C4-2B (cell line): ENCODE data around the gene ZBTB20.

Experiments used
- H3K27ac ChIP-seq: fragments of 450-650 bp; 2 replicates; pipeline ENCODE4 v1.5.1; 2017
- ZFX ChIP-seq: fragments of 450-650 bp; IDR thresholded peaks from 2 replicates; pipeline ENCODE4 v1.6.1; 2017
- TF ChIP-seq, protein P1 (sequence below): fragments of 450-650 bp; conservative IDR thresholded peaks from 2 replicates; pipeline ENCODE4 v1.5.1; 2017; ENCODE audit warnings: mild to moderate bottlenecking

The ZBTB20 gene

DNA sequence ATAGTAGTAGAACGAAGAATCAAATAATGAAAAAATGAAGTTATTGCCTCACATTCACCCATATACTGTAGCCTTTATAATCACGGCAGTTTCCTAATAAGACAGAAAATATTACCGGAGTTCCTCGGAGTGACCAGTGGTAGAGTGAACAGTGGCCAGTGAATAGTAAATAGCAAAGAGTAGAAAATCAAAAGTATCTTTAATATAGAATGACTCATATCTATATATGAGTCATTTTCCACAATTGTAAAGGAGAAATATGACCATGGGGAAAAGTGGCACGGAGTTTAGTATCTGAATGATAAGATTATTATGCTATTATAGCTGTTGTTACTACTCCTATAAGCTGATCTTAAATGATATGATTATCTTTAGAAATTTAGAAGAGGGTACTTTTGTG, 38.5 kb downstream of the ZBTB20 start:
- TF ChIP-seq, protein P1, sequence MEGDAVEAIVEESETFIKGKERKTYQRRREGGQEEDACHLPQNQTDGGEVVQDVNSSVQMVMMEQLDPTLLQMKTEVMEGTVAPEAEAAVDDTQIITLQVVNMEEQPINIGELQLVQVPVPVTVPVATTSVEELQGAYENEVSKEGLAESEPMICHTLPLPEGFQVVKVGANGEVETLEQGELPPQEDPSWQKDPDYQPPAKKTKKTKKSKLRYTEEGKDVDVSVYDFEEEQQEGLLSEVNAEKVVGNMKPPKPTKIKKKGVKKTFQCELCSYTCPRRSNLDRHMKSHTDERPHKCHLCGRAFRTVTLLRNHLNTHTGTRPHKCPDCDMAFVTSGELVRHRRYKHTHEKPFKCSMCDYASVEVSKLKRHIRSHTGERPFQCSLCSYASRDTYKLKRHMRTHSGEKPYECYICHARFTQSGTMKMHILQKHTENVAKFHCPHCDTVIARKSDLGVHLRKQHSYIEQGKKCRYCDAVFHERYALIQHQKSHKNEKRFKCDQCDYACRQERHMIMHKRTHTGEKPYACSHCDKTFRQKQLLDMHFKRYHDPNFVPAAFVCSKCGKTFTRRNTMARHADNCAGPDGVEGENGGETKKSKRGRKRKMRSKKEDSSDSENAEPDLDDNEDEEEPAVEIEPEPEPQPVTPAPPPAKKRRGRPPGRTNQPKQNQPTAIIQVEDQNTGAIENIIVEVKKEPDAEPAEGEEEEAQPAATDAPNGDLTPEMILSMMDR, result no peak
- no peak for TF ChIP-seq ZFX
- H3K27ac ChIP-seq, result no peak overlapping the region

DNA sequence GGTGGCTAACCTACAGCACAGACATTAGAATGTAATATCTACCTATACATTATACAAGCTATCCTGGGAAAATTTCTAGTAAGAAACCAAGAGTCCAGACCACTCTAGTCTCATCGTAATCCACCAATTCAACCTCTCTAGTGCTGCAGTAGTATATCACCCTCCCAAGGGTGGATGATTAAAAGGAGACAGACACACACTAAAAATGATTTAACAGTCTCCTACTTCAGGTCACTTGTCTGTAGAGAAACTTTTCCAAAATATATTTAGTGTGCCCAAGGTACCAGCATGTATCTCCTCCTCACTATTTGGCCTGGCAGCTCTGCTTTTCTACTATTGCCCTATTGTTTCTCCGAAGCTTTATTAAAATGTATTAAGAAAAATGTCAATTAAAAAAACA, 45.0 kb downstream of the ZBTB20 start:
- H3K27ac ChIP-seq, result no peak overlapping the region
- TF ChIP-seq ZFX, result no peak
- TF ChIP-seq, protein P1, result no peak

DNA sequence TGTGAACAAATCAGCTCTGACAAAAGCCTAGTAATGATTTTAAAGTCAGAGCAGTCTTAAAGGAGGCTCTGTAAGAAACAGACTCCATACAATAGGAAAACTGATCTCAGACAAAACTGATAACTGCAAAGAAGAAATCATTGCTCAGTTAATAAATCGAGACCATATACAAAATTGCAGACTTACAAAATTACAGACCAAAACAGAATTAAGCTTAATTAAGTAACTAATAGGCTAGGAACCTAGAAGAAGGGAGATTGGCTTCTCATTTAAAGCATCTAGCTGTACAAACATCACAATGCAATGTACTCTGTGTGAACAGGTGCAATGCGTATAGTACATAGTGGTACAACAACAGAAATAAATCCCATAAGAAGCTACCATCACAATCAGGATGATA, 46.3 kb downstream of the ZBTB20 start:
- TF ChIP-seq ZFX, result no peak
- TF ChIP-seq, protein P1, result no peak
- no peak overlapping the region for H3K27ac ChIP-seq

DNA sequence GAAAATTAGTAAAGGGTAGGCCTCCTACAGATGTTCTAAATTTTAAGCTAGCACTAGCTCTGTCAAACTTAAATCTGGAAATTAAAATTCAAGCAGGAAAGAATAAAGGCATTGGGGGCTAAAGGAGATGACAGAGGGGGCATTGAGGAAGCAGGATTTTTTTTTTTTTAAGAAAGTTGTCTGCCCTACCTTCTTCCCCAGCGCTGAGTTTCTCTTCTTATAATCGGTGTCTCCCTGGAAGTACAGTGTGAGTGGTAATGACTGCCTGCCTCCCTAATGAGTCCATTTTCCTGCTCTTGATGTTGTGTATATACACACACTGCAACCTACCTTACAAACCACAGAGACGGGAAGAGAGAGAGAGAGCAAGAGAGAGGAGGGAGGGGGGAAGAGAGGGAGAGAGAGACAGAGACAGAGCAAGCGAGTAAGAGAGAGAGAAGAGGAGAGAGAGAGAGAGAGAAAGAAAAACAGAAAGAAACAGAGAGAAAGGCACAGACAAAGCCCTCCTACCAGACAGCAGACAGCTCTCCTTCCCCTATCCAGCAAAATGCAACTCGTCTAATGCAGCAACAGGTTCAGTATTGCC, 47.0 kb downstream of the ZBTB20 start:
- TF ChIP-seq, protein P1, result no peak
- no peak for TF ChIP-seq ZFX
- H3K27ac ChIP-seq, result no peak overlapping the region

DNA sequence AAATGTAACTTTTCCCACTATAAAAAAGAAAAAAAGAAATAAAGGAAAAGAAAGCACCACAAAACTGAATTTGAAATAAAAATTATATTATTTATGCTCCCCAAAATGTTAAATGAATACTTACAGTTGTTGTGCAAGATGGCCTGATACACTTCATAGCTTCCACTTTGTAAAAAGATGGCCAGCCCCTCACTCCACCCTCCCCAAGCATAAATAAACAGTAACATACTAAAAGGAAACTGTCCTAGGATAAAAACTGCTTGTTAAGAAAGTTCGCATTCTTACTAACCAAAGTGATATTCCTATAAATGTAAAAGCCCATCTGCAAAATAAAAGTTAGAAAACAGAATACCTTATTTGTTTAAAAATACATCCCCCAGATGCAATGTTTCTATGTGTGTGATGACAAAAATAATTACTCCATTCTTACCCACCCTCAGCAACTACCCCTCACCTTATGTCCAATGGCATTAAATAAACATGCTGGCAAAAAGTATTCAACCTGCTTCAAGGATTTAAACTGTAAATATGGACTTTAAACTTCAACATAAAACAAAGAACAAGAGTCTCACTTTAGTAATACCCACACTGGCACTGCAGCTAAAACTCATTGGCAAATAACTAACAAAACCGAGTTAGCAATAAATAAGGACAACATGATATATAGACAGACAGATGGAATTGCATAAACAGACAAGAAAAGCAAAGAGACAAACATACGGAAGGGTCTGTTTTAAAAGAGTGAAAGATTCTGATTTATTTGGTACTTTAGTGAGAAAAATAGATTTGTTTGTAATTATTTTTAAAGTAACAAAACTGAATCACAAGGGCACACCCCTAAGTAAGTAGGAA, 47.7 kb downstream of the ZBTB20 start:
- no peak overlapping the region for H3K27ac ChIP-seq
- TF ChIP-seq, protein P1, result no peak
- no peak for TF ChIP-seq ZFX

DNA sequence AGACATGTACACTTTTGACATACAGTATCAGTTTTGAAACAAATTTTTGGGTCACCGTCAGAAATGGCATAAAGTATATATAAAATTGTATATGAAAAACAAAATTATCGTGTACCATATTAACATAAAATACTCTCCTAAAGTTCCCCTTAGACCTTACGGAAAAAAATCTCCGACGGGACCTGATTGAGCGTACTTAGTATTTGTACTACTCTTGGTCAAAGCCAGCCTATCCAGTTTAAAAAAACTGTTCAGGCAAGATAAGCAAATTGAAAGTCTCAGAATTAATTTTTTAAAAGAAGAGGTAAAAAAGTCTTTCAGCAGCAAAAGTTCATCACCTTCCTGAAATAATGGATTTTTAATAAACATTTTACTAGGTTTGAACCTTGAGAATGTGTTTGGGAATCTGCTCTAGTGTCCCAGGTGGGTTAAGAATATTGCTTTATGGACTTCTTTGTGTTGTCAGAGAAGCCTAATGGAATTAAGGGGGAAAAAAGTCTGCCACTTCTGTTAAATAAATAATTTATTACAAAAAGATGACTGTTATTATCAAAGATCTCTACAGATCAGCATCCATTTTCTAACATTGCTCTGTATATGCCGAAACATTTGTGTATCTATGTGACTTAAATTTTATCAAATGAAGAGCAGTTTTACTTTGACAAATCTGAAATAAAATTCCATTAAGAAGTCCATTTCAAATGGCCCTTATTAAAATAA, 48.6 kb downstream of the ZBTB20 start:
- no peak for TF ChIP-seq ZFX
- TF ChIP-seq, protein P1, result no peak
- H3K27ac ChIP-seq, result no peak overlapping the region

DNA sequence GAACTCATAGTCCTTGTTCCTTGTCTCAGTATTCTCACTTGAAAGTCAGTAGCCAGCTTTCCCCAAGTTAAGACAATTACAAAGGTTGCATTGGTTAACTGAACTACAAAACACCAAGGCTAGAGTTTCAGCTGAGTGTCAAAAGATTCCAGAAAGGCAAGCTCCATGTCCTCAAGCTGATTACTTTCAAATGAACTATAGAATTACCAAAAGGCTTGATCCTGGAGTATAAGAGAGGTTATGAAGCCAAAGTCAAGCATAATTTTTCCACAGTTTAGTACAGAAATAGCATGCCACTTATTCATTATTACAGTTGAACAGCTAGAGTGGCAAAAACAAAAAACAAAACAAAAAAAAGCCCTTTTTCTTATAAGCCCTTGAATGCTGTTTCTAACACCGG, 51.9 kb downstream of the ZBTB20 start:
- H3K27ac ChIP-seq, result no peak overlapping the region
- no peak for TF ChIP-seq ZFX
- TF ChIP-seq, protein P1, result no peak
